Measurements from ENCODE around the gene LPA. TPM values are rescaled to one million over a fixed set of nuclear protein-coding genes. Genes with fewer than 3 reads are reported as not detected.

LPA gene
- total and polyA plus RNA-seq, 2 of the 13 experiments (the other 11 are each of a cell fraction or from before 2014, with no cell fraction given): not detected

DNA sequence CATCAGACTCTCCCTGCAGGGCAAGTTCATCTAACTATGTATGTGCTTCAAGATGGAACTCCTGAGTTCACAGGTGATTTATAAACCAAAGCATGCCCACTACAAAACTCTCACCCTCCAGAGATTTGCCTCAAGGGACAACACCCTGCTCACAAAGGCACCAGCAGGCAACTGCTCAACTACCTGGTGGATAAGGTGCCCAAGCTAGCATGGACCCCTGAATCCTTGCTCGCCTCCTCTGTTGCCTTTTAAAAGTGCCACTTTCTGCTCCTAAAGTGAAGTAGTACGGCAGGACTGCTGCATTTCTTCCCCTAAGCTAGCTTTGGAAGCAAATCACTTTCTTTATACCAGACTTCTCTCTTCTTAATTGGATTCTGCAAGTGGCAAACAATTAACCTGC lies 1.2 kb downstream of the LPA start:
- H2AFZ ChIP-seq (ENCODE audit: low read length): no peak overlapping the region
- TF ChIP-seq CHD2 (IDR thresholded peaks at IDR 0.05; ENCODE audit: low read depth, low read length) (no peak), CBFB (CRISPR knock-in tag; IDR thresholded peaks at IDR 0.05) (no peak), ZFP1 (CRISPR knock-in tag; IDR thresholded peaks at IDR 0.05) (no peak), DMAP1 (CRISPR knock-in tag; IDR thresholded peaks at IDR 0.05) (no peak)
- no TSS peak for BruUV-seq (replicated peaks)
- no peak for DNase-seq (ENCODE audit: low spot score)
- ATAC-seq: no peak
- H3K27ac ChIP-seq (ENCODE audit: extremely low read length, insufficient read depth, low read length): no peak overlapping the region
- intact Hi-C loops (cut with micrococcal nuclease; ENCODE audit: unreplicated experiment) (no loop called here), in situ Hi-C loops (cut with HindIII; ENCODE audit: extremely low pct_ligation_motif_present, low pct_unique_long_range_greater_than_20kb) (loop anchor here (25.0 kb wide), 1 partner anchor 151 kb away; no protein-coding TSS in a partner anchor)
- no peaks in the 10 kb centered on the region for H3K4me1 ChIP-seq (ENCODE audit: insufficient read depth, low read length)
- H3K4me3 ChIP-seq (replicated peaks in 1 of 3; ENCODE audit: insufficient read depth in 1 of 3, low read depth in 2 of 3, low read length in 3 of 3): no peak overlapping the region
- H3K9me3 ChIP-seq (ENCODE audit: low read length): no peaks in the 10 kb centered on the region
- H3K27me3 ChIP-seq (ENCODE audit: control insufficient read depth in 1 of 2, insufficient read depth in 2 of 2, low read length in 2 of 2): no peaks in the 10 kb centered on the region
- no peak for FAIRE-seq
- H4K20me1 ChIP-seq (ENCODE audit: insufficient read depth, low read length): no peaks in the 10 kb centered on the region
- no peaks in the 10 kb centered on the region for H3K36me3 ChIP-seq (replicated peaks in 1 of 2; ENCODE audit: control insufficient read depth in 1 of 2, insufficient read depth in 2 of 2, low read length in 2 of 2)
- no peak overlapping the region for H3K9ac ChIP-seq (ENCODE audit: insufficient read depth, low read depth, low read length)
- H3K79me2 ChIP-seq (ENCODE audit: insufficient read depth, low read length): no peaks in the 10 kb centered on the region
- WGBS (ENCODE audit: low lambda C conversion rate): 13% methylated on average over 2 of the region's 2 CpGs
- CTCF ChIA-PET (ENCODE audit: low intra/inter-chr PET ratio, low total read pairs): no interaction called here
- POLR2A ChIA-PET: no interaction called here
- no peak overlapping the region for H3K4me2 ChIP-seq (ENCODE audit: low read depth, low read length)

DNA sequence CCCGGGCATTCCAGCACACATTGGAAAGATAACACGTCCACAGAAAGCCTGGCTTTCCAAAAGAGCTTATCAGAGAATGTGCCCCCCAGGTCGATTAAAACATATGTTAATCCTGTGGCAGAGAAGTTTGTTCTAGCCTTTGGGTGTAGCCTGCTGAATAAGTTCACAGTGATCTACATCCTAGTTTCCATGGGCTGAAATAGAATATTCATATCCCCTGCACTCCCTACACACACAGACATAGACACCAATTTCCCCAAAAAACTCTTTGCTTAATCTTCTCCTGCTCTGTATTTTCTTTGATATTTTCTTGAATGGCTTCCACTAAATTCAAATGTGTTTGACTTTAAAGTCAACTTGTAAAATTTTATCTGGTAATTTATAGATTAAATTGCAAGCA lies 1.6 kb downstream of the LPA start:
- DNase-seq (ENCODE audit: low spot score) (no peak), FAIRE-seq (no peak), ATAC-seq (no peak)
- Histone ChIP-seq H2AFZ (ENCODE audit: low read length) (no peak overlapping the region), H3K9ac (ENCODE audit: insufficient read depth, low read depth, low read length) (no peak overlapping the region), H3K27ac (ENCODE audit: extremely low read length, insufficient read depth, low read length) (no peak overlapping the region), H3K27me3 (ENCODE audit: control insufficient read depth in 1 of 2, insufficient read depth in 2 of 2, low read length in 2 of 2) (no peaks in the 10 kb centered on the region), H3K4me3 (replicated peaks in 1 of 3; ENCODE audit: insufficient read depth in 1 of 3, low read depth in 2 of 3, low read length in 3 of 3) (no peak overlapping the region), H4K20me1 (ENCODE audit: insufficient read depth, low read length) (no peaks in the 10 kb centered on the region), H3K4me2 (ENCODE audit: low read depth, low read length) (no peak overlapping the region), H3K4me1 (ENCODE audit: insufficient read depth, low read length) (no peaks in the 10 kb centered on the region), H3K36me3 (replicated peaks in 1 of 2; ENCODE audit: control insufficient read depth in 1 of 2, insufficient read depth in 2 of 2, low read length in 2 of 2) (no peaks in the 10 kb centered on the region), H3K79me2 (ENCODE audit: insufficient read depth, low read length) (no peaks in the 10 kb centered on the region), H3K9me3 (ENCODE audit: low read length) (no peaks in the 10 kb centered on the region)
- POLR2A ChIA-PET: no interaction called here
- in situ Hi-C loops (cut with HindIII; ENCODE audit: extremely low pct_ligation_motif_present, low pct_unique_long_range_greater_than_20kb) (loop anchor here (25.0 kb wide), 1 partner anchor 150 kb away; no protein-coding TSS in a partner anchor), intact Hi-C loops (cut with micrococcal nuclease; ENCODE audit: unreplicated experiment) (no loop called here)
- CTCF ChIA-PET (ENCODE audit: low intra/inter-chr PET ratio, low total read pairs): no interaction called here
- WGBS (ENCODE audit: low lambda C conversion rate): 14% methylated on average over 3 of the region's 3 CpGs
- TF ChIP-seq, protein P1, sequence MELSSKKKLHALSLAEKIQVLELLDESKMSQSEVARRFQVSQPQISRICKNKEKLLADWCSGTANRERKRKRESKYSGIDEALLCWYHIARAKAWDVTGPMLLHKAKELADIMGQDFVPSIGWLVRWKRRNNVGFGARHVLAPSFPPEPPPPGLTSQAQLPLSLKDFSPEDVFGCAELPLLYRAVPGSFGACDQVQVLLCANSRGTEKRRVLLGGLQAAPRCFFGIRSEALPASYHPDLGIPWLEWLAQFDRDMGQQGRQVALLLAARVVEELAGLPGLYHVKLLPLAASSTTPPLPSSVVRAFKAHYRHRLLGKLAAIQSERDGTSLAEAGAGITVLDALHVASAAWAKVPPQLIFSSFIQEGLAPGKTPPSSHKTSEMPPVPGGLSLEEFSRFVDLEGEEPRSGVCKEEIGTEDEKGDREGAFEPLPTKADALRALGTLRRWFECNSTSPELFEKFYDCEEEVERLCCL (CRISPR knock-in tag; IDR thresholded peaks at IDR 0.05; ENCODE audit: borderline replicate concordance): no peak
- TF ChIP-seq ZNF136 (CRISPR knock-in tag; IDR thresholded peaks at IDR 0.05; ENCODE audit: low read depth) (no peak), ZNF7 (CRISPR knock-in tag; IDR thresholded peaks at IDR 0.05) (no peak), TBX3 (IDR thresholded peaks at IDR 0.05; ENCODE audit: borderline replicate concordance) (no peak), ZNF333 (CRISPR knock-in tag; IDR thresholded peaks at IDR 0.05; ENCODE audit: borderline replicate concordance) (no peak), ZNF589 (CRISPR knock-in tag; conservative IDR thresholded peaks at IDR 0.05) (no peak), ZNF496 (CRISPR knock-in tag; IDR thresholded peaks at IDR 0.05; ENCODE audit: insufficient replicate concordance) (no peak)
- TF ChIP-seq, protein P2, sequence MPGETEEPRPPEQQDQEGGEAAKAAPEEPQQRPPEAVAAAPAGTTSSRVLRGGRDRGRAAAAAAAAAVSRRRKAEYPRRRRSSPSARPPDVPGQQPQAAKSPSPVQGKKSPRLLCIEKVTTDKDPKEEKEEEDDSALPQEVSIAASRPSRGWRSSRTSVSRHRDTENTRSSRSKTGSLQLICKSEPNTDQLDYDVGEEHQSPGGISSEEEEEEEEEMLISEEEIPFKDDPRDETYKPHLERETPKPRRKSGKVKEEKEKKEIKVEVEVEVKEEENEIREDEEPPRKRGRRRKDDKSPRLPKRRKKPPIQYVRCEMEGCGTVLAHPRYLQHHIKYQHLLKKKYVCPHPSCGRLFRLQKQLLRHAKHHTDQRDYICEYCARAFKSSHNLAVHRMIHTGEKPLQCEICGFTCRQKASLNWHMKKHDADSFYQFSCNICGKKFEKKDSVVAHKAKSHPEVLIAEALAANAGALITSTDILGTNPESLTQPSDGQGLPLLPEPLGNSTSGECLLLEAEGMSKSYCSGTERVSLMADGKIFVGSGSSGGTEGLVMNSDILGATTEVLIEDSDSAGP (CRISPR knock-in tag; IDR thresholded peaks at IDR 0.05; ENCODE audit: borderline replicate concordance): no peak
- TF ChIP-seq, protein P3, sequence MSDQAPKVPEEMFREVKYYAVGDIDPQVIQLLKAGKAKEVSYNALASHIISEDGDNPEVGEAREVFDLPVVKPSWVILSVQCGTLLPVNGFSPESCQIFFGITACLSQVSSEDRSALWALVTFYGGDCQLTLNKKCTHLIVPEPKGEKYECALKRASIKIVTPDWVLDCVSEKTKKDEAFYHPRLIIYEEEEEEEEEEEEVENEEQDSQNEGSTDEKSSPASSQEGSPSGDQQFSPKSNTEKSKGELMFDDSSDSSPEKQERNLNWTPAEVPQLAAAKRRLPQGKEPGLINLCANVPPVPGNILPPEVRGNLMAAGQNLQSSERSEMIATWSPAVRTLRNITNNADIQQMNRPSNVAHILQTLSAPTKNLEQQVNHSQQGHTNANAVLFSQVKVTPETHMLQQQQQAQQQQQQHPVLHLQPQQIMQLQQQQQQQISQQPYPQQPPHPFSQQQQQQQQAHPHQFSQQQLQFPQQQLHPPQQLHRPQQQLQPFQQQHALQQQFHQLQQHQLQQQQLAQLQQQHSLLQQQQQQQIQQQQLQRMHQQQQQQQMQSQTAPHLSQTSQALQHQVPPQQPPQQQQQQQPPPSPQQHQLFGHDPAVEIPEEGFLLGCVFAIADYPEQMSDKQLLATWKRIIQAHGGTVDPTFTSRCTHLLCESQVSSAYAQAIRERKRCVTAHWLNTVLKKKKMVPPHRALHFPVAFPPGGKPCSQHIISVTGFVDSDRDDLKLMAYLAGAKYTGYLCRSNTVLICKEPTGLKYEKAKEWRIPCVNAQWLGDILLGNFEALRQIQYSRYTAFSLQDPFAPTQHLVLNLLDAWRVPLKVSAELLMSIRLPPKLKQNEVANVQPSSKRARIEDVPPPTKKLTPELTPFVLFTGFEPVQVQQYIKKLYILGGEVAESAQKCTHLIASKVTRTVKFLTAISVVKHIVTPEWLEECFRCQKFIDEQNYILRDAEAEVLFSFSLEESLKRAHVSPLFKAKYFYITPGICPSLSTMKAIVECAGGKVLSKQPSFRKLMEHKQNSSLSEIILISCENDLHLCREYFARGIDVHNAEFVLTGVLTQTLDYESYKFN (CRISPR knock-in tag; conservative IDR thresholded peaks at IDR 0.05): no peak
- BruUV-seq (replicated peaks): no TSS peak
